Large intestine (tissue), 3 donors: ENCODE results near the gene PTPRH. TPM values are rescaled to one million over a fixed set of nuclear protein-coding genes. Genes with fewer than 3 reads are reported as not detected.

Experiments
- DNase-seq, 2 donors: peaks; one replicate each; pipeline versions ENCODE4 v3.0.0 to v3.0.0-alpha.2; 2013
- H3K27ac ChIP-seq: one replicate; pipeline ENCODE4 v1.5.1; 2013; ENCODE audit warnings: low read length
- H3K27me3 ChIP-seq: 2 replicates; pipeline ENCODE4 v1.6.1; 2013; ENCODE audit warnings: low read length; ENCODE audit not compliant: control insufficient read depth, insufficient read depth
- H3K36me3 ChIP-seq: 2 replicates; pipeline ENCODE4 v1.6.1; 2013; ENCODE audit warnings: low read length; ENCODE audit not compliant: control insufficient read depth, insufficient read depth
- H3K4me1 ChIP-seq: one replicate; pipeline ENCODE4 v1.6.1; 2013; ENCODE audit warnings: low read length; ENCODE audit not compliant: control insufficient read depth, insufficient read depth
- H3K4me3 ChIP-seq: one replicate; pipeline ENCODE4 v1.5.1; 2013; ENCODE audit warnings: low read length
- H3K9me3 ChIP-seq: one replicate; pipeline ENCODE4 v1.6.1; 2013; ENCODE audit warnings: mild to moderate bottlenecking, low read depth, low read length, moderate library complexity; ENCODE audit not compliant: control insufficient read depth
- WGBS: methylation state at CpG from one replicate; pipeline ENCODE4 v1.1.5; 2013; ENCODE audit warnings: low lambda C conversion rate; ENCODE audit not compliant: insufficient coverage; 5-methylcytosine and 5-hydroxymethylcytosine counted together
- polyA plus RNA-seq: library from polyadenylated mRNA; unstranded; fragments of 120-200 nt; gene quantifications from one replicate; pipeline ENCODE4 v1.2.1, GENCODE V29; 2013

Gene PTPRH
- polyA plus RNA-seq, 1 donor, result 28.1 TPM

DNA sequence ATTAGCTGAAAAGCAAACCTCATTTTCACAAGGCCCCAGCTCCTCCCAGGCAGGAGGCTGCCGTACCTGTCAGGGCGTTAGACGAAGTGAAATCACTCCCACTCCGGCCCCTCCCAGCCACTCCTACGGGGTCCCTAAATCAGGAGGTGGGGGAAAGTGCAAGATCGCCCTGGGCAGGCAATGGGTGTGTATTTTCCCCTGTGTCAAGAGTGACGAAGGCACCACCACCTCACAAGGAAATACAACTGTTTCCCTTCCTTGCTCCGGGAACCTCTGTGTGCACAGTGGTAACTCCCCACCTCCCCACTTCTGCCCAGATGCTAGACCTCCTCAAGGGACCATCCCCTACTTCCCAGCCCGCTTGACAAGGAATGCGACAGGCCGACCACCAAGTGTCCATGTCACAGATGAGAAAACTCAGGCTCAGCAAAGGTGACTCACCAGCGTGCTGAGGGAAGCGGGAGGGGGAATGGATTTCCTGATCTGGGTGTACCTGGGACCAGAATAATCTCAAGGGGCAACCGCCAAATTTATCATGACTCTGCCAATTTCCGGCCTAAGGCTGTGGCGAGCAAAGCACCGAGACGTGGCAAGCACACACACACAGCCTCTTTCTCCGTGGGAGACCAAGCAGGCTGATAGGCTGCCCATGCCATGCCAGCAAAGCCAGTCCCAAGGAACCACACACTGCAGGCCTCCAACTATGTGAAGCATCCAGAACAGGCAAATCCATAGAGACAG is 42.2 kb upstream of the PTPRH start:
- Histone ChIP-seq H3K27me3 (no peaks in the 10 kb centered on the region), H3K4me1 (peaks cover 37% of the 10 kb centered on the region), H3K27ac (no peak overlapping the region), H3K9me3 (no peaks in the 10 kb centered on the region), H3K4me3 (no peak overlapping the region), H3K36me3 (peaks cover 41% of the 10 kb centered on the region)
- no peak for DNase-seq
- WGBS, result no CpG with 5 or more reads among the region's 19 CpGs

DNA sequence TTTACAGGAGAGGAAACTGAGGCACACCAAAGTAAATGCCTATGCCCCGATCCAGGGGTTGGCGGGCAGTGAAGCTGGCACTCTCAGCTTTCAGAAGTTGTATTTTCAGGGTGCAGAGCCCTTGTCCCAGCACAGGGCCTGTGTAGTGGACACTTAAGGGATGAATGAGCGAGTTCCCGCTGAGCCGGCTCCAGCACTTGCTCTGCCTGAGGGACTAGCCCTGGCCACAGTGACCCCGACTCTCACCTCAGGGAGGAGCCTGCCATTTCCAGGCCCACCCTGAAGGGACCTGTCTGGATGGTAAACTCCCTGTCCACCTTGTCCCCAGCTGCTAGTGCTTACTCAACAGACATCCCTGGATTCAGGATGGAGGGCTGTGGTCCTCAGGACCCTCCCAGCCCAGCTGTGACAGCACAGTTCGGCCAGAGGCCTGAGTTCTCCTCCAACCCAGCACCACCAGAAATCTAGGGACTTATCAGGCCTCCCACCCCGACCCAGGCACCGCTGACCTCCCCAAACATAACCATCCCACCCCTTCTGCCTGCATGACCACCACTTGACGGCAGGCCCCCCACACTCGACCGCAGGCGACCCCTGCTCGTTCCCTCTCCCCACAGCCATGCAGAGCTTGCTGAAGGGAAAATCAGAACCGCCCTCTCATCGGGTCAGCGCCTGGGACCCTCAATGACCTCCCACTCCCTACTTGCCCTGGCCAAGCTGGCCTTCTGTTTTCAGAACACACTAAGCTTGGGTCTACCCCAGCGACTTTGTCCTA is 41.1 kb upstream of the PTPRH start:
- WGBS, result no CpG with 5 or more reads among the region's 18 CpGs
- H3K27me3 ChIP-seq, result no peaks in the 10 kb centered on the region
- H3K4me3 ChIP-seq, result no peak overlapping the region
- DNase-seq, result no peak
- peaks cover 50% of the 10 kb centered on the region for H3K36me3 ChIP-seq
- H3K4me1 ChIP-seq, result peaks cover 27% of the 10 kb centered on the region
- H3K27ac ChIP-seq, result no peak overlapping the region
- H3K9me3 ChIP-seq, result no peaks in the 10 kb centered on the region

DNA sequence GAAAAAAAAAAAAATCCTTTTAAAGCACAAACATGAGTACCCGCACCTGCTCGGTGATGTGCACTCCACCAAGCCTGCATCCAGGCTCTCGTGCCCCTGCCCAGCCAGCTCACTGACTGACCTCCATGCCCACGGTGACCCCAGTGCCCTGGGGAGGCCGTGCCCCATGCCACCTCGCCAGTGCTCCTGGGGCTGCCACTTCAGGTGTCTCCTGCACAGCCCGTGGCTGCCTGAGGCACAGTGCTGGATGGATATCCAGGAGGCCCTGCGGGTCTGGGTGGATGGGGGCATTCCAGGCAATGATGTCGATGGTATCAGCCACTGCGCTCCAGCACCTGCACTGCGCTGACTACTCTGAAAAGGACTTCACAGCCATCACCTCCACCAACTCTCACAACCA is 40.5 kb upstream of the PTPRH start:
- no peak overlapping the region for H3K4me3 ChIP-seq
- no peak for DNase-seq
- H3K4me1 ChIP-seq, result peaks cover 24% of the 10 kb centered on the region
- H3K27ac ChIP-seq, result no peak overlapping the region
- H3K36me3 ChIP-seq, result peaks cover 54% of the 10 kb centered on the region
- H3K27me3 ChIP-seq, result no peaks in the 10 kb centered on the region
- no CpG with 5 or more reads among the region's 11 CpGs for WGBS
- no peaks in the 10 kb centered on the region for H3K9me3 ChIP-seq

DNA sequence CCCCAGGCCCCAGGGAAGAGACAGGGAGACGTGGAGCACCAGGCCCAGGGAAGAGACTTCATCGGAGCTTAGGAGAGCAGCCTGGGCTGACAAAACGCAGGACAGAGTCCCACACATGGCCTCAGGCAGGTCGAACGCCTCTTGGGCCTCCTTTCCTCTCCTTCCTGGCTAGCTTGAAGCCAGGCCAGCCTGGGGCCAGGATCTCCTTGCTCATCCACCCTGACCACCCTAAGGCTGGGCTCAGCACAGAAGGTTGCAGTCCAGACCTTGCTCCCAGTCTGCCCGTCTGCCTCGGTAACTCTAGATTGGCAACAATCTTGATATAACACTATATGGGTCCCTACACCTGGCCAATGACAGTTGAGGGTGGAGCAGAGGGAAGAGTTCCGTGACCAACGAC is 39.4 kb upstream of the PTPRH start:
- H3K4me1 ChIP-seq, result peaks cover 20% of the 10 kb centered on the region
- peaks cover 56% of the 10 kb centered on the region for H3K36me3 ChIP-seq
- no peak overlapping the region for H3K27ac ChIP-seq
- no peaks in the 10 kb centered on the region for H3K27me3 ChIP-seq
- no peak overlapping the region for H3K4me3 ChIP-seq
- WGBS, result no CpG with 5 or more reads among the region's 9 CpGs
- H3K9me3 ChIP-seq, result no peaks in the 10 kb centered on the region
- DNase-seq, result no peak

DNA sequence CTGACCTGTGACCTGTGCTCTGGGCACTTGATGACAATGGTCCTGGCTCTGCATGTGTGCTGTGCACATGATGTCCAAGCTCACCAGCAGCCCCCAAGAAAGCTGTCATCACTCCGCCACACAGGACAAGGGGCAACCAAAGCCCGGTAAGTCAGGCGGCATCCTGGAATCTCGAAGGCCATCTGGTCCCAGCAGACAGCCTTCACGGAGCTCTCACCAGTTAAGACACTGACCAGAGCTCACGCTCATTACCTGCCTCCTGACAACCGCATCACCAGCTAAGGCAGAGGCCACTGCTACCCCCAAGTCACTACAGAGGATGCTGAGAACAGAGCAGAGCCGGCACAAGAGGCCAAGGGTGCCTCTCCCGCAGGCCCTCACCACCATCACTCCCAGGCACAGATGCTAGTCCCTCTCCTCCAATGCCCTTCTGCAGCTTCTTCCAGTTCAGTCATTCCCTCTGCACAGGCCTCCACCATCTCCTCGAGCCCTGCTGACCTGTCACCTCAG is 38.9 kb upstream of the PTPRH start:
- no peak for DNase-seq
- H3K4me3 ChIP-seq, result no peak overlapping the region
- no CpG with 5 or more reads among the region's 10 CpGs for WGBS
- peak overlapping the region; percentile 51 for H3K27ac ChIP-seq
- peaks cover 20% of the 10 kb centered on the region for H3K4me1 ChIP-seq
- H3K27me3 ChIP-seq, result no peaks in the 10 kb centered on the region
- peaks cover 55% of the 10 kb centered on the region for H3K36me3 ChIP-seq
- H3K9me3 ChIP-seq, result no peaks in the 10 kb centered on the region

DNA sequence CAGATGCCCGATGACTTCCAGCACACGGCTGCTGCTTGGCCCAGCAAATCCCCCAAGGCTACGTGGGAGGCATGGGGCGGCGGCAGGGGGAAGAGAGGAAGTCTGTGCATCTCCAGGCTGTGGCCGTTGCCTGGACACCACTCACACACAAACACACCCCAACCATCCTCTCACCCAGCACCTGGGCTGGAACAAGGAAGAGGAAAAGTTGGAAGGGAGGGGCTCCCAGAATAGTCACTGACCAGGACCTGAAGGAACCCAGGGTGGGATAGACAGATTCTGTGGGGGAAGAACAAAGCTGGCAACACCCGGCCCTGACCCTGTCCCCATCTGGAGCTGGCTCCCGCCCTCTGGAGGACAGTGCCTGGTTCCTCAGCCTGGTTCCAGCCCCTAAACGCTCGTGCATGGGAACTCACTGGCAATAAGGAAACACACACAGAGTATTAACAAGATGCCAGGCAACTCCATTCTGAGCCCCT is 38.4 kb upstream of the PTPRH start:
- H3K36me3 ChIP-seq, result peaks cover 53% of the 10 kb centered on the region
- WGBS, result no CpG with 5 or more reads among the region's 10 CpGs
- peaks cover 20% of the 10 kb centered on the region for H3K4me1 ChIP-seq
- H3K27ac ChIP-seq, result peak overlapping the region; percentile 51
- H3K4me3 ChIP-seq, result no peak overlapping the region
- H3K9me3 ChIP-seq, result no peaks in the 10 kb centered on the region
- peak; percentile 36 to 64 for DNase-seq
- H3K27me3 ChIP-seq, result no peaks in the 10 kb centered on the region

DNA sequence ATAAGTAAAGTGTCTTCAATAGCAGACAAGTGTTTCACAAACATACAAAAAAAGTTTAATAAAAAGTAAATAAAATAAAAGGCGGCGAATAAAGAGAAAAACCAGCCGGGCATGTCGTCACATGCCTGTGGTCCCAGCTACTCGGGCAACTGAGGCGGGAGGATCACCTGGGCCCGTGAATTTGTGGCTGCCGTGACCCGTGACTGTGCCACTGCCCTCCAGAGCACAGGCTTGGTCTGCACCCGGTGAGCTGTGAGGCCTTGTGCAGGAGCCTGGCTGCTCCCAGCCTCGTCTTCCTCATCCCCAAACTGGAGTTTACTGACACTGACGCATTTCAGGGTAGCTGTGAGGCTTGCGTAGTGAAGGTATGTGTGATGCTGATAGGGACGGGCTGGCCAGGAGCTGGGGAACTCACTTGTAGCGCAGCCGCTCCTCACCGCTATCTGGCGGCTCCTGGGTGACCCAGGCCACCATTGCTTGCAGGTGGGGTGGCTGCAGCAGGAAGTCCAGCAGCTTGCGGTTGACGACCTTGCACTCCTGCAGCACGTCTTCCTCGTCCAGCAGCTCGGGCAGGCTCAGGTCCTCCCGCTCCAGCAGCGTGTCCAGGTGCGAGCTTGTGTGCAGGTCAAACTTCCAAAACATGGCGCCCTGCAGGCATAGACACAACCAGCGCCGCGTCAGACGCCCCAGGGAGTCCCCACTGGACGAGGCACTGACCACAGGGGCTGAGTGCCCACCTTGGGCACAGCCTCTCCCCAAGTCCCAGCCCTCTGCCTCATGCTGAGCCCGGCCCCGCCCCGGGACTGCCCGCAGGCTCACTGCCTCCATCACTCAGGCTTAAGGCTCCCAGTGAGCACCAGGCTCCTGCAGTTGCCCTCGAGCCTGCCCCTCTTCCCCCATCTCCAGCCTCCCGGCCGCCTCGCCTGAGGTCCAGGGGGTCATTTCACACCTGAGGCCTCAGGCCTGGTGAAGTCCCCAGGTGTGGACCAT is 37.5 kb upstream of the PTPRH start:
- no peak overlapping the region for H3K27ac ChIP-seq

DNA sequence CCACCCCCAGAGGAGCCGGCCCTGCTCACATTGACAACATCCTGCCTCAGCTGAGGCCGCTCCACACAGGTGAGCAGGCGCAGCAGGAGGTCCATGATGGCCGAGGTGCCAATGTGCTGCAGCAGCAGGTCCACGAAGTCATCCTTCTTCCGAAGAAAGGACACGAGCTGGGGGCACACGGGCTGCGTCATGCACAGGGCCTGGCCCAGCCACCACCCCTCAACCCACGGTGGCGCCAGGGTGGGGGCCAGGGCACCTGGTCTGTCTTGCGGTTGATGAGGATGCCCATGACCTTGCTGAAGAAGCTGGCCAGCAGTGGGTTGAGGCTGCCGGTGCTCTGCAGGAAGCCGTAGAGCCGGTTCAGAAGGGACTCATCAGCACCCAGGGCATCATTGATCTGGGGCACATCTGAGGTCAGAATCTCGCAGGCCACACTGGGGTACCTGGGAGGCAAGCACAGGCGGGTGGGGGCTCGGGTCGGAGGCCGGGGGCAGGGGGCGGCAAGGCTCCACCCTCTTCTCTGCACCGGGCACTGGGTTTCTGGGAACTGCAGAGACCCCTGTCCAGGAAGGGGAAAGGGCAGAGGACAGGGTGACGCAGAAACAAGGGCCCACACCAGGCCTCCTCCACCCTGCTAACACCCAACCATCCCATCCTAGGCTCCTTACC is 36.1 kb upstream of the PTPRH start:
- DNase-seq, result no peak
- H3K36me3 ChIP-seq, result peaks cover 66% of the 10 kb centered on the region
- H3K27me3 ChIP-seq, result no peaks in the 10 kb centered on the region
- no peak overlapping the region for H3K27ac ChIP-seq
- no peak overlapping the region for H3K4me3 ChIP-seq
- no CpG with 5 or more reads among the region's 23 CpGs for WGBS
- peaks cover 16% of the 10 kb centered on the region for H3K4me1 ChIP-seq
- H3K9me3 ChIP-seq, result no peaks in the 10 kb centered on the region

More for the DNA sequence above, 37.5 kb upstream of the PTPRH start:
- Histone ChIP-seq H3K27me3 (no peaks in the 10 kb centered on the region), H3K4me3 (no peak overlapping the region), H3K4me1 (peaks cover 20% of the 10 kb centered on the region), H3K9me3 (no peaks in the 10 kb centered on the region), H3K36me3 (peaks cover 62% of the 10 kb centered on the region)
- DNase-seq, result no peak
- WGBS, result 100% methylated on average over 1 of the region's 40 CpGs

DNA sequence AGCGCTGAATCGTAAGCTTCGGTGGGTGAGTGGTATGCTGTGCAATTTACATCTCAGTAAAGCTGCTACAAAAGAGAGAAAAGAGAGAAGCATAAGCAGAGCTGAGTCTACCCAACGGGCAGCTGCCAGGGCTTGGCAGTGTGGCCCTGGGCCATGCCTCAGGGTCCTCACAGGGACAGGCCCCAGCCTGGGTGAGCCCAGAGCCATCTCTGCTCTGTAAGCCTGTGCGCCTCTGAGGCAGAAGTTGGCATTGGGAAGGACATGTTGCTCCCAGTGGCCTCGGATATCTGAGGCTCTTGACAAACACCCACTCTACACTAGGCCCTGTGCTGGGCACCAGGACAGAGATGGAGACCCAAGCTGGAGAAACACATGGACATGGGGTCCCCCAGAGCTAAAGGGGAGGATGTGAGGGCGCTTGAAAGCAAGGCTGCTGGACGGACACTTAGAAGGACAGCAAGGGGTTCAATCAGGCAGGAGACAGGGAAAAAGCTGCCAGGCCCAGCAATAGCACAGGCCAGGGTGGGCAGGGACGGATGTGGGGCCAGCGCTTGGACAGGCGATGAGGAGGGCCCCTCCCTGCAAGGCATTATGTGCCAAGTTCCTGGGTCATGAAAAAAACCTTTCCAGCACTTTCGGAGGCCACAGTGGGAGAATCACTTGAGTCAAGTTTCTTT is 34.8 kb upstream of the PTPRH start:
- peaks cover 79% of the 10 kb centered on the region for H3K36me3 ChIP-seq

More for the DNA sequence above, 34.8 kb upstream of the PTPRH start:
- Histone ChIP-seq H3K27ac (no peak overlapping the region), H3K4me1 (peaks cover 16% of the 10 kb centered on the region), H3K27me3 (no peaks in the 10 kb centered on the region), H3K9me3 (no peaks in the 10 kb centered on the region), H3K4me3 (no peak overlapping the region)
- WGBS, result 94% methylated on average over 3 of the region's 12 CpGs
- no peak for DNase-seq
